Hepatocyte (in vitro differentiated cells): ENCODE data around the gene HM13.

Experiments used
- EZH2 ChIP-seq: fragments of 200-600 bp; sonication (generic); IDR thresholded peaks from 2 replicates; pipeline ENCODE4 v1.6.1; 2016; ENCODE audit warnings: antibody characterized with exemption, mild to moderate bottlenecking, borderline replicate concordance
- TF ChIP-seq, protein P1 (sequence below): fragments of 200-600 bp; sonication (generic); IDR thresholded peaks from 2 replicates; pipeline ENCODE4 v1.5.1; 2016; ENCODE audit warnings: antibody characterized with exemption, mild to moderate bottlenecking; ENCODE audit not compliant: poor library complexity

DNA sequence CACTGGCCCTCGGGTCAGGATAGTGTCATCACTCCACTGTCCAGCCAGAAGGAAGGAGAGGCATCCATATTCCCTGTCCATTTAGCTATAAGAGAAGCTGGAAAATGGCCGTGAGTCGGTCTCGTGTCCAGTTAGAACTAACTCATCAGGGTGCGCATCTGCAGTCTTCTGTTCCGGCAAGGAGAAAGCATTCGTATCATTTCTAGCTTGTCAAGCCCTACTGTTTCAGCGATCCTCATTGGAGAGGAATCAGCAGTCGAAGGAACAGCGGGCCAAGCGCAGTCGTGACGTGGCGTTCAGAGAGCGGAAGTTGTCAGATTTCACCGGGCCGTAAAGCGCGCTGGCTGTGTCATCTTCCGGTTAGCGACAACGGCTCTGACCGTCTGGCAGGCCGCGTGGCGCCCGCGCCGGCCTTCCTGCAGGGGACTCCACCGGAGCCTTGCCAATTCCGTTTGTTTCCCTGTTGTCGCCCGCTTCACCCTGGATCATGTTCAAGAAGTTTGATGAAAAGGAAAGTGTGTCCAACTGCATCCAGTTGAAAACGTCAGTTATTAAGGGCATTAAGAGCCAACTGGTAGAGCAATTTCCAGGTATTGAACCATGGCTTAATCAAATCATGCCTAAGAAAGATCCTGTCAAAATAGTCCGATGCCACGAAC is 32.9 kb downstream of the HM13 start:
- TF ChIP-seq, protein P1, sequence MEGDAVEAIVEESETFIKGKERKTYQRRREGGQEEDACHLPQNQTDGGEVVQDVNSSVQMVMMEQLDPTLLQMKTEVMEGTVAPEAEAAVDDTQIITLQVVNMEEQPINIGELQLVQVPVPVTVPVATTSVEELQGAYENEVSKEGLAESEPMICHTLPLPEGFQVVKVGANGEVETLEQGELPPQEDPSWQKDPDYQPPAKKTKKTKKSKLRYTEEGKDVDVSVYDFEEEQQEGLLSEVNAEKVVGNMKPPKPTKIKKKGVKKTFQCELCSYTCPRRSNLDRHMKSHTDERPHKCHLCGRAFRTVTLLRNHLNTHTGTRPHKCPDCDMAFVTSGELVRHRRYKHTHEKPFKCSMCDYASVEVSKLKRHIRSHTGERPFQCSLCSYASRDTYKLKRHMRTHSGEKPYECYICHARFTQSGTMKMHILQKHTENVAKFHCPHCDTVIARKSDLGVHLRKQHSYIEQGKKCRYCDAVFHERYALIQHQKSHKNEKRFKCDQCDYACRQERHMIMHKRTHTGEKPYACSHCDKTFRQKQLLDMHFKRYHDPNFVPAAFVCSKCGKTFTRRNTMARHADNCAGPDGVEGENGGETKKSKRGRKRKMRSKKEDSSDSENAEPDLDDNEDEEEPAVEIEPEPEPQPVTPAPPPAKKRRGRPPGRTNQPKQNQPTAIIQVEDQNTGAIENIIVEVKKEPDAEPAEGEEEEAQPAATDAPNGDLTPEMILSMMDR, result no peak
- TF ChIP-seq EZH2, result no peak
